Activated T-cell treated with anti-CD3 and anti-CD28 coated beads, Interleukin-2, amount 50 U/mL, for 24 hours (primary cell): Measurements from ENCODE around the gene ATP10B.
"Not testable (repeated sequence)": the region's sequence is repeated elsewhere in the genome, so short reads cannot be mapped to it uniquely, and the experiment has no call there.

Experiments used
- DNase-seq: peaks from one replicate; pipeline ENCODE4 v3.0.0-alpha.2; 2020
- H3K27ac Mint-ChIP-seq: 2 replicates; pipeline ENCODE4 v1.8.0; 2020; ENCODE audit warnings: mild to moderate bottlenecking, mixed read lengths
- H3K27me3 Mint-ChIP-seq: 2 replicates; pipeline ENCODE4 v1.8.0; 2020; ENCODE audit warnings: mixed read lengths
- H3K36me3 Mint-ChIP-seq: 2 replicates; pipeline ENCODE4 v1.8.0; 2020; ENCODE audit warnings: low read depth, mixed read lengths
- H3K4me1 Mint-ChIP-seq: 2 replicates; pipeline ENCODE4 v1.8.0; 2020; ENCODE audit warnings: low read depth, mixed read lengths
- H3K4me3 Mint-ChIP-seq: 2 replicates; pipeline ENCODE4 v1.8.0; 2020; ENCODE audit warnings: mild to moderate bottlenecking, moderate library complexity, mixed read lengths
- H3K9me3 Mint-ChIP-seq: 2 replicates; pipeline ENCODE4 v1.8.0; 2020; ENCODE audit warnings: mixed read lengths

The ATP10B gene

GRCh38 chr5:160837749-160838593 lies 14.0 kb downstream of the ATP10B start:
- DNase-seq = no peak
- Mint-ChIP-seq H3K36me3 (no peaks in the 10 kb centered on the region), H3K27me3 (peaks cover 3% of the 10 kb centered on the region), H3K4me3 (no peak overlapping the region), H3K27ac (no peak overlapping the region), H3K9me3 (peaks cover 1% of the 10 kb centered on the region), H3K4me1 (no peaks in the 10 kb centered on the region)

- Mint-ChIP-seq H3K9me3 (peaks cover 7% of the 10 kb centered on the region), H3K27me3 (peaks cover 3% of the 10 kb centered on the region), H3K4me1 (no peaks in the 10 kb centered on the region), H3K27ac (no peak overlapping the region), H3K36me3 (no peaks in the 10 kb centered on the region), H3K4me3 (no peak overlapping the region)
- DNase-seq = no peak
These were observed 14.8 kb downstream of the ATP10B start for GRCh38 chr5:160837211-160837610.

DNA sequence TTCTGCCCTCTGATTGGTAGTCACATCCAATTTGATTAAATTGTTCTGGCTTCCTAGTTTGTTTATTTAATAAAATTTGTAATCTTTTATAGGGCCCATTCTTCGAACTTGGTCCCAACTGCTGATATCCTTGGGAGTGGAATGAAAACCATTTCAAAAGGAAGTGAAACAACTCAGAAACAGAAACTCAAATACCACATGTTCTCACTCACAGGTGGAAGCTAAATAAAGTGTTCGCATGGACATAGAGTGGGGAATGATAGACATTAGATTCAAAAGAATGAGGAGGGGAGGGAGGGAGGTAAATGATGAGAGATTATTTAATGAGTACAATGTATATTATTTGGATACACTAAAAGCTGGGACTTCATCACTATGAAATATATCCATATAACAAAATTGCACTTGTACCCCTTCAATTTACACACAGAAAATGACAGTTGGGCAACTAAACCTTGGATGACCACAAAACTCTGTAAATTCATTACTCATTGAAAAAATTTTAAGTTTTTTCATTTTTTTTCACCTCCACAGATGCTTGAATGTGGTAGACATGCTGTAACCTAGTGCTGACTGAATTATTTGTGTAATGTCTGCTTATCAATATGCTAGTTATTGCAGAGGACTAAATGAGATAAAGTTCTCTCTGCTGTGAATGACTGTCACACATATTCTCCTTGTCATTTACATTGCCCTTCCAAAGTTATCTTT lies 16.0 kb downstream of the ATP10B start:
- H3K27me3 Mint-ChIP-seq = peaks cover 3% of the 10 kb centered on the region
- H3K36me3 Mint-ChIP-seq = no peaks in the 10 kb centered on the region
- no peak overlapping the region for H3K27ac Mint-ChIP-seq
- peaks cover 7% of the 10 kb centered on the region for H3K9me3 Mint-ChIP-seq
- DNase-seq = no peak
- H3K4me3 Mint-ChIP-seq = no peak overlapping the region
- no peaks in the 10 kb centered on the region for H3K4me1 Mint-ChIP-seq

- H3K36me3 Mint-ChIP-seq = no peaks in the 10 kb centered on the region
- no peak overlapping the region for H3K27ac Mint-ChIP-seq
- peaks cover 5% of the 10 kb centered on the region for H3K27me3 Mint-ChIP-seq
- peaks cover 7% of the 10 kb centered on the region for H3K9me3 Mint-ChIP-seq
- no peaks in the 10 kb centered on the region for H3K4me1 Mint-ChIP-seq
- DNase-seq = no peak
- no peak overlapping the region for H3K4me3 Mint-ChIP-seq
These were observed 16.6 kb downstream of the ATP10B start for GRCh38 chr5:160835376-160835775.

GRCh38 chr5:160833806-160834205 lies 18.2 kb downstream of the ATP10B start:
- peaks cover 10% of the 10 kb centered on the region for H3K9me3 Mint-ChIP-seq
- no peaks in the 10 kb centered on the region for H3K4me1 Mint-ChIP-seq
- no peak overlapping the region for H3K27ac Mint-ChIP-seq
- peaks cover 5% of the 10 kb centered on the region for H3K27me3 Mint-ChIP-seq
- no peak overlapping the region for H3K4me3 Mint-ChIP-seq
- DNase-seq = no peak
- H3K36me3 Mint-ChIP-seq = no peaks in the 10 kb centered on the region

GRCh38 chr5:160831801-160832200 lies 20.2 kb downstream of the ATP10B start:
- no peak for DNase-seq
- no peak overlapping the region for H3K27ac Mint-ChIP-seq
- peaks cover 17% of the 10 kb centered on the region for H3K9me3 Mint-ChIP-seq
- H3K36me3 Mint-ChIP-seq = no peaks in the 10 kb centered on the region
- H3K27me3 Mint-ChIP-seq = peaks cover 5% of the 10 kb centered on the region
- no peaks in the 10 kb centered on the region for H3K4me1 Mint-ChIP-seq
- H3K4me3 Mint-ChIP-seq = no peak overlapping the region

GRCh38 chr5:160824301-160825001 lies 27.6 kb downstream of the ATP10B start:
- Mint-ChIP-seq H3K27me3 (no peaks in the 10 kb centered on the region), H3K4me3 (no peak overlapping the region), H3K9me3 (peaks cover 31% of the 10 kb centered on the region), H3K36me3 (no peaks in the 10 kb centered on the region), H3K27ac (no peak overlapping the region), H3K4me1 (no peaks in the 10 kb centered on the region)
- DNase-seq = no peak

DNA sequence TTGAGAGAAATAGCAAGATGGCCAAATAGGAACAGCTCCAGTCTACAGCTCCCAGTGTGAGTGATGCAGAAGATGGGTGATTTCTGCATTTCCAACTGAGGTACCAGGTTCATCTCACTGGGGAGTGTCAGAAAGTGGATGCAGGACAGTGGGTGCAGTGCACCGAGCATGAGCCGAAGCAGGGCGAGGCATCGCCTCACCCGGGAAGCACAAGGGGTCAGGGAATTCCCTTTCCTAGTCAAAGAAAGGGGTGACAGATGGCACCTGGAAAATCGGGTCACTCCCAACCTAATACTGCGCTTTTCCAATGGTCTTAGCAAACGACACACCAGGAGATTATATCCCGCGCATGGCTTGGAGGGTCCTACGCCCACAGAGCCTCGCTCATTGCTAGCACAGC lies 39.0 kb downstream of the ATP10B start:
- DNase-seq, H3K9me3 Mint-ChIP-seq, H3K4me3 Mint-ChIP-seq, H3K27me3 Mint-ChIP-seq, H3K36me3 Mint-ChIP-seq, H3K27ac Mint-ChIP-seq, H3K4me1 Mint-ChIP-seq: not testable (repeated sequence)

DNA sequence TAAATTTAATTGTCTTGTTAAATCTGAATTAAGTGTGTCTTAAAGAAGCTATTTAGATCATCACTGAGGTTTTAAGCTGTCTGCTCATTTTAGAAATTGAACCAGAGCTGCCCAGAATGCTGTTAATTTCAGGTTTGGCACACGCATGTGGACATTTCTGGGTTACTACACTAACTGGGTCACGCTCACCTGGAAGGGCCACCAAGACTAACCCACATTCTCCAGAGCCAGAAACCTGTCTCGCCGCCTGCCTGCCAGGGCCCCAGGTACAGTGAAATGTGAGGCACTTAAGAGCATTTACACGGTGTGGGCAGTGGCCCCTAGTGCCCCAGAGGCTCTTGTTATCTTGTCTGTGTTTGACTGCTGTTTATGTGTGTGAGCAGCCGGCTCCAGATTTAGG lies 46.6 kb downstream of the ATP10B start:
- Mint-ChIP-seq H3K27me3 (peaks cover 3% of the 10 kb centered on the region), H3K4me1 (no peaks in the 10 kb centered on the region), H3K36me3 (no peaks in the 10 kb centered on the region), H3K9me3 (no peaks in the 10 kb centered on the region), H3K27ac (no peak overlapping the region), H3K4me3 (no peak overlapping the region)
- no peak for DNase-seq

DNA sequence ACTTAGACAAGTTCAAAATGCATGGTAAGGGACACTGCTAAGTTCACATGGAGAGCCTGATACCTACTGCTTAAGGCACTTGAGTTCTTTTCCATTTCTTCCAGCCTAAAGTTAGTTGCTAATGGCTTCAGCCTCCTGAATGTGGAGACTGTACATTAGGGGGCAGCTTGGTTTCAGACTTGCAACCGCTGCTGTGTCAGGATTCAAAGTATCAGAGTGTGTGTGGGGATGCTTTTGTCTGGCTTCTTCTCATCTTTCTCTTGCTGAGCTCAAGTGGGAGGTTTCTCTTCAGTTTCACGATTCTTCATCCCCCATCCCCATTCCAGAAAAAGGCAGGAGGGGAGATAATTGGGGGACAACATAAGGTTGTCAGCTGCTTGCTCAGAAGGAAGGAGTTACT lies 49.4 kb downstream of the ATP10B start:
- Mint-ChIP-seq H3K4me1 (no peaks in the 10 kb centered on the region), H3K27ac (no peak overlapping the region), H3K9me3 (no peaks in the 10 kb centered on the region), H3K36me3 (no peaks in the 10 kb centered on the region), H3K4me3 (no peak overlapping the region), H3K27me3 (peaks cover 8% of the 10 kb centered on the region)
- no peak for DNase-seq

DNA sequence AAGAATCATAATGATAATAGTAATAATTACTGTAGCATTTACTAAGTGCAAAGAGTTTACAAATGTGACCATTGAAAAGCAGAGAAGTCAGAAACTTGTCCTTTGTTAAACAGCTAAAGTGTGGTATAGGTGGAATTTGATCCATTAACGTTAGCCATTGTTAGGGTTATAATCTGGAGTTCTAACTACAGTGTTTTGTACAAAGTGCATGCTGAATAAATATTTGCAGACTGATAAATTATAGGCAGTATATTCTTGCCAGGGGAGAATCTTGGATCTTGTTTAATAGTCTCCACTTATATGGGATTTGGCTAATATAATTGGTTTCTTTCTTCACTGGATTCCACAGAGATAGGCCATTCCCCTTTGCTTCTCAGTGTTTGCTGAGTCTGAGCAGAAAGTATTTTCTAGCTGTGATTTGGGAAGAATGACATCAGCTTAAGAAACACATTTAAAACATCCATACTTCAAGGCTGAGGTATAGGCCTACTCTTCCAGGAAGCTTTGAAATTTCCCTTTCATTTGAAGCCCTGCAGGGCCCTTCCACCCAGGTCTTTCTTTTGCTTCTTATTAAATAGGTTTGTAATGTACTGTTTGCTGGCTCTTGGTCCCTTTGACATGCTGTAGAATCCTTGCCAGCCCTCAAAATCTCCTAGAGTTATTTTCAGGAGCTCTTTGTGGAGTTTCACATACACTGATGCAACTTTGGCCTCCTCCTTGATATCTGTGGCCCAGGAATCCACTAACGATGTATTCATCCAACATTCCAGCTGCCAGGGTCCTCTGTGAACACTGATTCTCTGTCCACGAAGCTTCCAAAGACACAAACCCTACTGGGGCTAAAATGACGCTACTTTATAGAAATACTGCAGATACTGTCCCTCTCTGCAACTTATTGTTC lies 51.4 kb downstream of the ATP10B start:
- Mint-ChIP-seq H3K27me3 (peaks cover 8% of the 10 kb centered on the region), H3K27ac (no peak overlapping the region), H3K9me3 (no peaks in the 10 kb centered on the region), H3K4me3 (no peak overlapping the region), H3K4me1 (no peaks in the 10 kb centered on the region), H3K36me3 (no peaks in the 10 kb centered on the region)
- no peak for DNase-seq

GRCh38 chr5:160799184-160799583 lies 52.8 kb downstream of the ATP10B start:
- peaks cover 7% of the 10 kb centered on the region for H3K27me3 Mint-ChIP-seq
- H3K9me3 Mint-ChIP-seq = no peaks in the 10 kb centered on the region
- DNase-seq = no peak
- H3K4me1 Mint-ChIP-seq = no peaks in the 10 kb centered on the region
- no peaks in the 10 kb centered on the region for H3K36me3 Mint-ChIP-seq
- H3K4me3 Mint-ChIP-seq = no peak overlapping the region
- H3K27ac Mint-ChIP-seq = no peak overlapping the region

DNA sequence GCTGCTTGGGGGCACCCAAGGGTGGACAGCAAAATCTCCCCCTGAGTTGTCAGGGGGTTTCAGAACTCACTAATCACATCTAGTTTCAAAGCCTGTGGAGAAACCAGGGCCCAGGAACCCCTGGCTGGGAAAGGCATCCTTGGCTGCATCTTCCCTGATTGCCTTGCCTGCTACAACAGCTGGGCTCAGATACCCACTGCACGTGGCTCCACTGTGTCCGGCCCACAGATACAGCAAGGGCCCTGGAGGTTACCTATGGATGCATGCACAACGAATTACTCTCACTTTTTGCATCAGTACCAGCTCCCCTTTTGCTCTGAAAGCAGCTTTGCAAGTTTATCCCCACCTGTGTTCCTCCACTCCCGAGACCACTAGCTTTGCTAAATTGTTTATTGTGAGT lies 55.0 kb downstream of the ATP10B start:
- peaks cover 5% of the 10 kb centered on the region for H3K27me3 Mint-ChIP-seq
- no peaks in the 10 kb centered on the region for H3K36me3 Mint-ChIP-seq
- no peak overlapping the region for H3K4me3 Mint-ChIP-seq
- H3K27ac Mint-ChIP-seq = no peak overlapping the region
- no peak for DNase-seq
- H3K9me3 Mint-ChIP-seq = no peaks in the 10 kb centered on the region
- H3K4me1 Mint-ChIP-seq = no peaks in the 10 kb centered on the region

GRCh38 chr5:160793530-160793899 lies 58.5 kb downstream of the ATP10B start:
- no peak for DNase-seq
- Mint-ChIP-seq H3K36me3 (no peaks in the 10 kb centered on the region), H3K27me3 (peaks cover 5% of the 10 kb centered on the region), H3K4me1 (no peaks in the 10 kb centered on the region), H3K9me3 (no peaks in the 10 kb centered on the region), H3K4me3 (no peak overlapping the region), H3K27ac (no peak overlapping the region)
